Liver (tissue), 9 donors: ENCODE results near the gene TMEM245. TPM values are rescaled to one million over a fixed set of nuclear protein-coding genes. Genes with fewer than 3 reads are reported as not detected.

Source experiments
- DNase-seq: peaks from one replicate; pipeline ENCODE4 v3.0.0-alpha.2; 2017; ENCODE audit warnings: low spot score
- H3K27ac ChIP-seq, 2 donors: one replicate each; pipeline ENCODE4 v1.7.0; 2013; ENCODE audit warnings: inconsistent platforms in 2 of 2, low read length in 2 of 2, control low read depth in 1 of 2, low read depth in 1 of 2, mild to moderate bottlenecking in 1 of 2
- H3K27me3 ChIP-seq, 4 donors: one replicate each; pipeline versions ENCODE4 v1.6.1 to v1.7.0; 2013; ENCODE audit warnings: low read length in 3 of 4, inconsistent platforms in 1 of 4, mild to moderate bottlenecking in 1 of 4, moderate library complexity in 1 of 4; ENCODE audit not compliant: control insufficient read depth in 4 of 4, insufficient read depth in 4 of 4
- H3K36me3 ChIP-seq, 4 donors: one replicate each; pipeline versions ENCODE4 v1.6.1 to v1.7.0; 2013; ENCODE audit warnings: low read length in 3 of 4, mild to moderate bottlenecking in 3 of 4, low read depth in 1 of 4, moderate library complexity in 1 of 4; ENCODE audit not compliant: control insufficient read depth in 4 of 4, insufficient read depth in 3 of 4
- H3K4me1 ChIP-seq, 4 donors: one replicate each; pipeline versions ENCODE4 v1.6.1 to v1.7.0; 2013; ENCODE audit warnings: low read length in 3 of 4, mild to moderate bottlenecking in 3 of 4, moderate library complexity in 1 of 4; ENCODE audit not compliant: control insufficient read depth in 4 of 4, insufficient read depth in 4 of 4
- H3K4me3 ChIP-seq, 3 donors: one replicate each; pipeline versions ENCODE4 v1.6.1 to v1.7.0; 2013; ENCODE audit warnings: low read length in 3 of 3, control low read depth in 1 of 3, low read depth in 1 of 3, mild to moderate bottlenecking in 1 of 3
- H3K9ac ChIP-seq, 2 donors: one replicate each; pipeline ENCODE4 v1.7.0; 2013; ENCODE audit warnings: low read length in 2 of 2, mild to moderate bottlenecking in 2 of 2, moderate library complexity in 2 of 2, control low read depth in 1 of 2, low read depth in 1 of 2
- H3K9me3 ChIP-seq, 4 donors: one replicate each; pipeline versions ENCODE4 v1.6.1 to v1.7.0; 2013; ENCODE audit warnings: low read length in 3 of 4; ENCODE audit not compliant: control insufficient read depth in 4 of 4
- EGR1 ChIP-seq, 2 donors: IDR thresholded peaks; 2 replicates each; pipeline ENCODE4 v1.6.1; 2016 to 2018; ENCODE audit warnings: antibody characterized with exemption in 2 of 2, low read depth in 2 of 2
- FOXA1 ChIP-seq: IDR thresholded peaks from 2 replicates; pipeline ENCODE4 v1.6.1; 2016; ENCODE audit warnings: antibody characterized with exemption
- FOXA2 ChIP-seq: IDR thresholded peaks from 2 replicates; pipeline ENCODE4 v1.6.1; 2016; ENCODE audit warnings: antibody characterized with exemption
- GABPA ChIP-seq, 2 donors: IDR thresholded peaks in 1 of 2; conservative IDR thresholded peaks in 1 of 2; 2 replicates each; pipeline ENCODE4 v1.6.1; 2016; ENCODE audit warnings: antibody characterized with exemption in 2 of 2, mild to moderate bottlenecking in 1 of 2, moderate library complexity in 1 of 2
- HNF4A ChIP-seq, 2 donors: conservative IDR thresholded peaks; 2 replicates each; pipeline ENCODE4 v1.6.1; 2016; ENCODE audit warnings: antibody characterized with exemption in 2 of 2, mild to moderate bottlenecking in 2 of 2
- HNF4G ChIP-seq: IDR thresholded peaks from 2 replicates; pipeline ENCODE4 v1.6.1; 2016; ENCODE audit warnings: antibody characterized with exemption
- JUND ChIP-seq, 2 donors: IDR thresholded peaks; 2 replicates each; pipeline ENCODE4 v1.6.1; 2016; ENCODE audit warnings: antibody characterized with exemption in 2 of 2
- NR2F2 ChIP-seq: IDR thresholded peaks from 2 replicates; pipeline ENCODE4 v1.6.1; 2016; ENCODE audit warnings: antibody characterized with exemption
- RXRA ChIP-seq, 2 donors: IDR thresholded peaks; 2 replicates each; pipeline ENCODE4 v1.6.1; 2017 to 2018; ENCODE audit warnings: antibody characterized with exemption in 2 of 2, mild to moderate bottlenecking in 1 of 2
- SP1 ChIP-seq: IDR thresholded peaks from 2 replicates; pipeline ENCODE4 v1.6.1; 2018; ENCODE audit warnings: antibody characterized with exemption, mild to moderate bottlenecking
- TAF1 ChIP-seq: conservative IDR thresholded peaks from 2 replicates; pipeline ENCODE4 v1.6.1; 2016; ENCODE audit warnings: antibody characterized with exemption, mild to moderate bottlenecking
- YY1 ChIP-seq: IDR thresholded peaks from 2 replicates; pipeline ENCODE4 v1.6.1; 2016; ENCODE audit warnings: antibody characterized with exemption, mild to moderate bottlenecking
- WGBS: extraction: QIAGEN DNeasy Blood & Tissue Kit; methylation state at CpG from one replicate; pipeline ENCODE4 v1.1.7; 2013; 5-methylcytosine and 5-hydroxymethylcytosine counted together
- polyA plus RNA-seq, 2 donors: library from polyadenylated mRNA; stranded (reverse) in 1 of 2; unstranded in 1 of 2; fragments of 200-250 nt in 1 of 2; fragments of >200 nt in 1 of 2; fragmentation: Nextera tagmentation in 1 of 2; extraction: Ambion mirVana in 1 of 2; gene quantifications; one replicate each; pipeline versions ENCODE4 v1.2.1 to v1.2.3, GENCODE V29; 2013 to 2015
- total RNA-seq, 2 donors: library from RNA; depleted of rRNA; stranded (reverse); fragments of >200 nt; gene quantifications; one replicate each; pipeline ENCODE4 v1.2.3, GENCODE V29; 2014
- TF ChIP-seq, protein P1 (sequence below): IDR thresholded peaks from 2 replicates; pipeline ENCODE4 v1.6.1; 2016; ENCODE audit warnings: antibody characterized with exemption
- TF ChIP-seq, protein P2 (sequence below): IDR thresholded peaks from 2 replicates; pipeline ENCODE4 v1.6.1; 2016; ENCODE audit warnings: antibody characterized with exemption
- TF ChIP-seq, protein P3 (sequence below): IDR thresholded peaks from 2 replicates; pipeline ENCODE4 v1.6.1; 2016; ENCODE audit warnings: antibody characterized with exemption, mild to moderate bottlenecking
- TF ChIP-seq, protein P4 (sequence below): IDR thresholded peaks from 2 replicates; pipeline ENCODE4 v1.6.1; 2016; ENCODE audit warnings: antibody characterized with exemption
- TF ChIP-seq, protein P5 (sequence below): fragments of 150-350 bp; IDR thresholded peaks from 2 replicates; pipeline ENCODE4 v1.5.1; 2017; ENCODE audit warnings: improper control_type of control experiment, low read depth, low read length; ENCODE audit not compliant: missing input control
- donor health status: healthy.
- donor health status: healthy.
- donor health status: healthy.
- donor health status: healthy.
- donor health status: healthy.

TMEM245 gene
- total and polyA plus RNA-seq, 4 donors: 13.7 to 75.3 (median 31.2) TPM

DNA sequence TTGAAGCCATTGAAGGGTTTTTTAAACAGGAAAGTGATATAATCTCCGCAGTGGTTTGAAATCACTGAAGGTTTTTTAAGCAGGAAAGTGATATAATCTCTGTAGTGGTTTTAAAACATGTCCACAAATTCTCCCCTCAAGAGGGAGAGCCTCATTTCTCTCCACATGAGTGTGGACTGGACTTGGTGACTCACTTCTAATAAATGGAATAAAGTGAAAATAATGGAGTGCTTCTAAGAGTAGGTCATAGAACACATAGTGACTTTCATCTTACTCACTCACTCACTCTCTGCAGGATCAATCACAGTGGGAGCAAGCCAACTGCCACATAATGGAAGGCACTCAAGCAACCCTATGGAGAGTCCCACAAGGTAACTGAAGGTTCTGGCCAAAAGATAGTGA, 118.5 kb downstream of the TMEM245 start:
- Histone ChIP-seq H3K9me3 (peaks cover 0 to 4% (median 2%) of the 10 kb centered on the region in 4 donors), H3K36me3 (no peaks in the 10 kb centered on the region), H3K27me3 (no peaks in the 10 kb centered on the region), H3K4me1 (no peaks in the 10 kb centered on the region), H3K9ac (no peak overlapping the region), H3K4me3 (no peak overlapping the region), H3K27ac (no peak overlapping the region)
- TF ChIP-seq JUND (IDR thresholded peaks at IDR 0.05): no peak
- no peak for TF ChIP-seq SP1
- TF ChIP-seq YY1: no peak
- TF ChIP-seq, protein P1, sequence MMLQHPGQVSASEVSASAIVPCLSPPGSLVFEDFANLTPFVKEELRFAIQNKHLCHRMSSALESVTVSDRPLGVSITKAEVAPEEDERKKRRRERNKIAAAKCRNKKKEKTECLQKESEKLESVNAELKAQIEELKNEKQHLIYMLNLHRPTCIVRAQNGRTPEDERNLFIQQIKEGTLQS: no peak
- TF ChIP-seq FOXA1: no peak
- TF ChIP-seq, protein P2, sequence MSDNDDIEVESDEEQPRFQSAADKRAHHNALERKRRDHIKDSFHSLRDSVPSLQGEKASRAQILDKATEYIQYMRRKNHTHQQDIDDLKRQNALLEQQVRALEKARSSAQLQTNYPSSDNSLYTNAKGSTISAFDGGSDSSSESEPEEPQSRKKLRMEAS: no peak
- no peak for TF ChIP-seq GABPA (IDR thresholded peaks at IDR 0.05 in 1 of 2, conservative IDR thresholded peaks at IDR 0.05 in 1 of 2)
- DNase-seq: no peak
- 84% methylated on average over 1 of the region's 1 CpG for WGBS

DNA sequence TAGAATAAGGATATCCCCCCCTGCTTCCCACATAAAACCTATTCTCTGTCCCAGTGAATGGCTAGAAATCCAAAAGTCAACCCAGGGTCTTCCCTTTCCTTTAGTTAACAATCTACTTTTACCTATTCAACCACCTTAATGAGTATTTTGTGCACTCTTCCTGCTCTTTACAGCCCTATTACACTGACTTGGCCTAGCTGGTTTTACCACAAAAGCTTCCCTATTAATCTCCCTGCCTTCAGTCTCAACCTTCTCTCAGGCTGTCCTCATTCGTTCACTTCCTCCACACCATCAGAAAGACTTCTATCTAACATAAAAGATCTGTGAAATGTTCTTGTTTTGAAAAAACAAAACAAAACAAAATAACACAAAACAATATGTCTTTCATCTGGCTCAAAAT, 122.6 kb downstream of the TMEM245 start:
- Histone ChIP-seq H3K27me3 (no peaks in the 10 kb centered on the region), H3K9me3 (no peaks in the 10 kb centered on the region), H3K4me3 (no peak overlapping the region), H3K27ac (no peak overlapping the region), H3K9ac (no peak overlapping the region), H3K36me3 (no peaks in the 10 kb centered on the region), H3K4me1 (no peaks in the 10 kb centered on the region)
- 80% methylated on average over 1 of the region's 1 CpG for WGBS
- DNase-seq: no peak
- TF ChIP-seq HNF4A (conservative IDR thresholded peaks at IDR 0.05): no peak
- TF ChIP-seq FOXA2: no peak
- no peak for TF ChIP-seq EGR1 (IDR thresholded peaks at IDR 0.05; ENCODE audit: low read depth in 2 of 2)
- no peak for TF ChIP-seq HNF4G
- TF ChIP-seq, protein P3, sequence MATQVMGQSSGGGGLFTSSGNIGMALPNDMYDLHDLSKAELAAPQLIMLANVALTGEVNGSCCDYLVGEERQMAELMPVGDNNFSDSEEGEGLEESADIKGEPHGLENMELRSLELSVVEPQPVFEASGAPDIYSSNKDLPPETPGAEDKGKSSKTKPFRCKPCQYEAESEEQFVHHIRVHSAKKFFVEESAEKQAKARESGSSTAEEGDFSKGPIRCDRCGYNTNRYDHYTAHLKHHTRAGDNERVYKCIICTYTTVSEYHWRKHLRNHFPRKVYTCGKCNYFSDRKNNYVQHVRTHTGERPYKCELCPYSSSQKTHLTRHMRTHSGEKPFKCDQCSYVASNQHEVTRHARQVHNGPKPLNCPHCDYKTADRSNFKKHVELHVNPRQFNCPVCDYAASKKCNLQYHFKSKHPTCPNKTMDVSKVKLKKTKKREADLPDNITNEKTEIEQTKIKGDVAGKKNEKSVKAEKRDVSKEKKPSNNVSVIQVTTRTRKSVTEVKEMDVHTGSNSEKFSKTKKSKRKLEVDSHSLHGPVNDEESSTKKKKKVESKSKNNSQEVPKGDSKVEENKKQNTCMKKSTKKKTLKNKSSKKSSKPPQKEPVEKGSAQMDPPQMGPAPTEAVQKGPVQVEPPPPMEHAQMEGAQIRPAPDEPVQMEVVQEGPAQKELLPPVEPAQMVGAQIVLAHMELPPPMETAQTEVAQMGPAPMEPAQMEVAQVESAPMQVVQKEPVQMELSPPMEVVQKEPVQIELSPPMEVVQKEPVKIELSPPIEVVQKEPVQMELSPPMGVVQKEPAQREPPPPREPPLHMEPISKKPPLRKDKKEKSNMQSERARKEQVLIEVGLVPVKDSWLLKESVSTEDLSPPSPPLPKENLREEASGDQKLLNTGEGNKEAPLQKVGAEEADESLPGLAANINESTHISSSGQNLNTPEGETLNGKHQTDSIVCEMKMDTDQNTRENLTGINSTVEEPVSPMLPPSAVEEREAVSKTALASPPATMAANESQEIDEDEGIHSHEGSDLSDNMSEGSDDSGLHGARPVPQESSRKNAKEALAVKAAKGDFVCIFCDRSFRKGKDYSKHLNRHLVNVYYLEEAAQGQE: no peak
- no peak for TF ChIP-seq YY1
- TF ChIP-seq, protein P1: no peak
- TF ChIP-seq, protein P4, sequence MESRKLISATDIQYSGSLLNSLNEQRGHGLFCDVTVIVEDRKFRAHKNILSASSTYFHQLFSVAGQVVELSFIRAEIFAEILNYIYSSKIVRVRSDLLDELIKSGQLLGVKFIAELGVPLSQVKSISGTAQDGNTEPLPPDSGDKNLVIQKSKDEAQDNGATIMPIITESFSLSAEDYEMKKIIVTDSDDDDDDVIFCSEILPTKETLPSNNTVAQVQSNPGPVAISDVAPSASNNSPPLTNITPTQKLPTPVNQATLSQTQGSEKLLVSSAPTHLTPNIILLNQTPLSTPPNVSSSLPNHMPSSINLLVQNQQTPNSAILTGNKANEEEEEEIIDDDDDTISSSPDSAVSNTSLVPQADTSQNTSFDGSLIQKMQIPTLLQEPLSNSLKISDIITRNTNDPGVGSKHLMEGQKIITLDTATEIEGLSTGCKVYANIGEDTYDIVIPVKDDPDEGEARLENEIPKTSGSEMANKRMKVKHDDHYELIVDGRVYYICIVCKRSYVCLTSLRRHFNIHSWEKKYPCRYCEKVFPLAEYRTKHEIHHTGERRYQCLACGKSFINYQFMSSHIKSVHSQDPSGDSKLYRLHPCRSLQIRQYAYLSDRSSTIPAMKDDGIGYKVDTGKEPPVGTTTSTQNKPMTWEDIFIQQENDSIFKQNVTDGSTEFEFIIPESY: no peak
- TF ChIP-seq SP1: no peak
- no peak for TF ChIP-seq TAF1
- TF ChIP-seq RXRA (IDR thresholded peaks at IDR 0.05): no peak
- TF ChIP-seq JUND (IDR thresholded peaks at IDR 0.05): no peak
- TF ChIP-seq, protein P5, sequence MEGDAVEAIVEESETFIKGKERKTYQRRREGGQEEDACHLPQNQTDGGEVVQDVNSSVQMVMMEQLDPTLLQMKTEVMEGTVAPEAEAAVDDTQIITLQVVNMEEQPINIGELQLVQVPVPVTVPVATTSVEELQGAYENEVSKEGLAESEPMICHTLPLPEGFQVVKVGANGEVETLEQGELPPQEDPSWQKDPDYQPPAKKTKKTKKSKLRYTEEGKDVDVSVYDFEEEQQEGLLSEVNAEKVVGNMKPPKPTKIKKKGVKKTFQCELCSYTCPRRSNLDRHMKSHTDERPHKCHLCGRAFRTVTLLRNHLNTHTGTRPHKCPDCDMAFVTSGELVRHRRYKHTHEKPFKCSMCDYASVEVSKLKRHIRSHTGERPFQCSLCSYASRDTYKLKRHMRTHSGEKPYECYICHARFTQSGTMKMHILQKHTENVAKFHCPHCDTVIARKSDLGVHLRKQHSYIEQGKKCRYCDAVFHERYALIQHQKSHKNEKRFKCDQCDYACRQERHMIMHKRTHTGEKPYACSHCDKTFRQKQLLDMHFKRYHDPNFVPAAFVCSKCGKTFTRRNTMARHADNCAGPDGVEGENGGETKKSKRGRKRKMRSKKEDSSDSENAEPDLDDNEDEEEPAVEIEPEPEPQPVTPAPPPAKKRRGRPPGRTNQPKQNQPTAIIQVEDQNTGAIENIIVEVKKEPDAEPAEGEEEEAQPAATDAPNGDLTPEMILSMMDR: no peak
- TF ChIP-seq FOXA1: no peak
- TF ChIP-seq GABPA (IDR thresholded peaks at IDR 0.05 in 1 of 2, conservative IDR thresholded peaks at IDR 0.05 in 1 of 2): no peak
- TF ChIP-seq NR2F2: no peak
- TF ChIP-seq, protein P2: no peak
